Medulla oblongata (tissue), 1 donor: ENCODE data around the gene SUMO2.
"Not testable (repeated sequence)": the region's sequence is repeated elsewhere in the genome, so short reads cannot be mapped to it uniquely, and the experiment has no call there.

ENCODE experiments used
- DNase-seq: peaks from one replicate; pipeline ENCODE4 v3.0.0-alpha.2; 2015; ENCODE audit errors: extremely low spot score

Gene SUMO2

DNA sequence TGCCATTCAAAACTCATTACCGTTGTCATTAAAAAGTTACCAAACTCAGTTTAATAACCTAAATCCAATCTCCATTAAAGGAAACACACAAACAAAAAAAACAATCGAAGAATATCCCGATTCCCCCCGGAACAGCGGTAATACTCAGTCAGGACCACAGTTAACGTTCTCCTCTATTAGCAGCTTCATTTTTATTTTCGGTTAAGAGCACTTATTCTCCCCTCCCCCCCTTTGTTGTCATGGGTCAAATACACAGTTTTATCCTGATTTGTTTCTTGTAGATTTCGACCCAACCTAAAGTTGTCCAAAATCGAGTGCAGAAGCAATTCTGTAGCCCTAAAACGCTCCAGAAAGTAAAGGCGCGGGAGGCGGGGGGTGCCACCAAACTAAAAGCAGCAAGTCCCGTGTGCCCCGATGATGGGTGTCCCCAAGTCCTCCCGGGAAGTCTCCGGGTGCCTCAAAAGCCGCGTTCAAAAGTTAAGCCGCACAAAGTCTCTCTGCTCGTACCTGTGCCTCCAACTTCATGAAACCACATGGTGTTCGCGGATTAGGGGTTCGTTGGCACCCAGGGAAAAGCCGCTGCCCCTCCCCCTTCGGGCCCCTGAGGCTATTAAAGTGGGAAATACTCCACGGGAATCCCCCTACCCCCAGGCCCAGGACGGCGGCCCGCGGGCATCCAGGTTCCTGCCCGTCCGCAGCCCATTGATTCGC, 996 bp downstream of the SUMO2 start:
- peak; percentile 50 for DNase-seq

DNA sequence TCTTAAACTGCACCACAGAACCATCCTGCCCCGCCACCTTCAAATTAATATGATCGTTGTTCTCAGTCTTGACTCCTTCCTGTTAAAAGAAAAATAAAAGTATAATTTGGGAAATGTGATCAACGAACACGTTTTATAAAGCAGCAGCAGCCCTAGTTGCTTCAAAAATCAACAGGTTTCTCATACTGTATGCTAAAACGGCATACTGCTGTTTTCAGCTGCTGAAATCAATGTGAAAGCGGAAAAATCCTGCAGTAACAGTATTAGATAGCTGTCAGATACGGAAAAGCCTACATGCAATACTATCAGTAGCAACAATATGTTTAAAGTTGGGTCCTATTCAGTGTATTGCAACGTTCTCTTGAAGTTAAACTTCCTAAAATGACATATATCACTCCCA, 1.6 kb downstream of the SUMO2 start:
- peak; percentile 4 for DNase-seq

DNA sequence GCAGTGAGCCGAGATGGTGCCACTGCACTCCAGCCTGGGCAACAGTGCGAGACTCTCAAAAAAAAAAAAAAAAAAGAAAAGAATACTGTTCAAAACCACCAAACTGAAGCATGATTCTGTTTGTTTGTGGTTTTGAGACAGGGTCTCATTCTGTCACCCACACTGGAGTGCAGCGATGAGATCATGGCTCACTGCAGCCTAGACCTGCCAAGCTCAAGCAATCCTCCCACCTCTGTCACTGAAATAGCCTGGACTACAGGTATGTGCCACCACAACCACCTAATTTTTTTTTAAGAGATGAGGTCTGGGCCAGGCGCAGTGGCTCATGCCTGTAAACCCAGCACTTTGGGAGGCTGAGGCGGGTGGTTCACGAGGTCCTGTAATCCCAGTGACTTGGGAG, 4.3 kb downstream of the SUMO2 start:
- DNase-seq = no peak

DNA sequence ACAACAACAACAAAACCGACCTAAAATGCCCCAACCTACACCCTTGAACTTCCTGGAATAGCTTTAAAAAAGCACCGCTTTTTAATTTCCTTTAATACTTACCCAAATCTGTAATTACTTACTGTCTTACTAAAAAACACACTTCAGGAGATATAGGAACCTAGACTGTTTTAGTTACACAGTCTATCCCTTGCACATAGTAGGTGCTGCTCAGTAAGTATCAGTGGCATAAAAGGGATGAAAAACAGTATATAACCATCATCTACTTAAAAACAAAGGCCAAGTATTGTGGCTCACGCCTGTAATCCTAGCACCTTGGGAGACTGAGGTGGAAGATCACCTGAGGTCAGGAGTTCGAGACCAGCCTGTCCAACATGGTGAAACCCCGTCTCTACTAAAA, 6.1 kb downstream of the SUMO2 start:
- DNase-seq = no peak

DNA sequence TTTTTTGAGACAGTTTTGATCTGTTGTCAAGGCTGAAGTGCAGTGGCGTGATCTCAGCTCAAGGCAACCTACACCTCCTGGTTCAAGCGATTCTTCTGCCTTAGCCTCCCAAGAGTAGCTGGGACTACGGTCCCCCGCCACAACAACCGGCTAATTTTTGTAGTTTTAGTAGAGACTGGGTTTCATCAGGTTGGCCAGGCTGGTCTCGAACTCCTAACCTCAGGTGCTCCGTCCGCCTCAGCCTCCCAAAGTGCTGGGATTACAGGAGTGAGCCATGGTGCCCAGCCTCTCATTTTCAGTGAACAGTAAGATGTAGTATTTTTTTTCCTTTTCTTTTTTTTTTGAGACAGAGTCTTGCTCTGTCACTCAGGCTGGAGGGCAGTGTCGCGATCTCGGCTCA, 7.8 kb downstream of the SUMO2 start:
- DNase-seq = no peak

DNA sequence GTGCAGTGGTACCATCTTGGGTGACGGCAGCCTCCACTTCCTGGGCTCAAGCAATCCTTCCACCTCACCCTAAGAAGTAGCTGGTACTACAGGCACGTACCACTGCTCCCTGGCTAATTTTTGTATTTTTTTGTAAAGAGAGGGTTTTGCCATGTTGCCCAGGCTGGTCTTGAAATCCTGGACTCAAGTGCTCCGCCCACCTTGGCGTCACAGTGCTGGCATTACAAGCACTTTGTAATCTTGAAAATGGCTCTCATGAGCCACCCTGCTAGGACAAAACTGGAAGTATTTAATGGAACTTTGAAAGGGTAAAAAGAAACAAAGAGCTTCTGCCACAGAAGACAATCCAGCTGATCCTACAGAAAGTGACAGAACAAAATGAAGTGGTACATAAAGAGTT, 9.2 kb downstream of the SUMO2 start:
- DNase-seq = no peak

DNA sequence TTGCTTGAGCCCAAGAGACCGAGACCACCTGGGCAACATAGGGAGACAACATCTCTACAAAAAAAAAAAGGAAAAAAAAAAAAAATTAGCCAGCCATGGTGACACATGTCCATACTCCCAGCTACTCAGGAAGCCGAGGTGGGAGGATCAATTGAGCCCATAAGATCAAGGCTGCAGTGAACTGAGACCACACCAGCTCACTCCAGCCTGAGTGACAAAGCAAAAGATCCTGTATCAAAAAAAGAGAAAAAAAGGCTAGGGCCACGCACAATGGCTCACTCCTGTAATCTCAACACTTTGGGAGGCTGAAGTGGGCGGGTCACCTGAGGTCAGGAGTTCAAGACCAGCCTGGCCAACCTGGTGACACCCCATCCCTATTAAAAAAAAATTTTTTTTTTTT, 13.8 kb downstream of the SUMO2 start:
- DNase-seq = no peak

DNA sequence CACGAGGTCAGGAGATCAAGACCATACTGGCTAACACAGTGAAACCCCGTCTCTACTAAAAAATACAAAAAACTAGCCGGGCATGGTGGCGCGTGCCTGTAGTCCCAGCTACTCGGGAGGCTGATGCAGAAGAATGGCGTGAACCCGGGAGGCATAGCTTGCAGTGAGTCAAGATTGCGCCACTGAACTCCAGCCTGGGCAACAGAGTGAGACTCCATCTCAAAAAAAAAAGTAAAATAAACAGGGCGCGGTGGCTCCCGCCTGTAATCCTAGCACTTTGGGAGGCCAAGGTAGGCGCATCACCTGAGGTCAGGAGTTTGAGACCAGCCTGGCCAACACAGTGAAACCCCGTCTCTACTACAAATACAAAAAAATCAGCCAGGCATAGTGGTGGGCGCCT, 18.2 kb downstream of the SUMO2 start:
- DNase-seq = not testable (repeated sequence)

DNA sequence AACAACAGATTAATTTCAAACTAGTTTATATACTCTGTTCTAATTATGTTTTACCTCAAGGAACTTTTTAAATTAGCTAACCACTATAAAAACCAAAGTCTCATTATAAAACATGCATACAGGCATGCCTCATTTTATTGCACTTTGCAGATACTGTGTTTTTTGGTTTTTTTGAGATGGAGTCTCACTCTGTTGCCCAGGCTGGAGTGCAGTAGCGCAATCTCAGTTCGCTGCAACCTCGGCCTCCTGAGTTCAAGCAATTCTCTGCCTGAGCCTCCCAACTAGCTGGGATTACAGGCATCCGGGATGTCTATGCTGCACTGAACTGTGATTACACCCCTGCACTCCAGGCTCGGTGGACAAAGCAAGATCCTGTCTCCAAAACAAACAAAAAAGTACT, 19.7 kb downstream of the SUMO2 start:
- no peak for DNase-seq

DNA sequence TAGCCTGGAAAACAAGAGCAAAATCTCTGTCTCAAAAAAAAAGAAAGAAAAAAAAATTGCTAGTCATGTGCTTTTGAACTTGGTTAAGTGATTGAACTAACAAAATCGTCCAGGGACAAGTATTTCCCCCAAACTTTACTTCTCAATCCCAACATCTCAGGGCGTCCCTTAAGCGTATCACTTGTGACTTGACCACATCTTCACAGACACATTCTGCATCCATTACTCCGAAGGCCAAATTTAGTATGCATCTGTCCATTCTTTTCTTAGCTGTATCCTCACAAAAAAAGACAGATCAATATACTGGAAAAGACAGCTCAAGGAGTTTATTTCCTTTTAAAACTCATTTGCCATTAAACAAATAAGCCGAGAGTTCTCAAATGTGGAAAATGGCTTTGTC, 22.5 kb downstream of the SUMO2 start:
- no peak for DNase-seq

DNA sequence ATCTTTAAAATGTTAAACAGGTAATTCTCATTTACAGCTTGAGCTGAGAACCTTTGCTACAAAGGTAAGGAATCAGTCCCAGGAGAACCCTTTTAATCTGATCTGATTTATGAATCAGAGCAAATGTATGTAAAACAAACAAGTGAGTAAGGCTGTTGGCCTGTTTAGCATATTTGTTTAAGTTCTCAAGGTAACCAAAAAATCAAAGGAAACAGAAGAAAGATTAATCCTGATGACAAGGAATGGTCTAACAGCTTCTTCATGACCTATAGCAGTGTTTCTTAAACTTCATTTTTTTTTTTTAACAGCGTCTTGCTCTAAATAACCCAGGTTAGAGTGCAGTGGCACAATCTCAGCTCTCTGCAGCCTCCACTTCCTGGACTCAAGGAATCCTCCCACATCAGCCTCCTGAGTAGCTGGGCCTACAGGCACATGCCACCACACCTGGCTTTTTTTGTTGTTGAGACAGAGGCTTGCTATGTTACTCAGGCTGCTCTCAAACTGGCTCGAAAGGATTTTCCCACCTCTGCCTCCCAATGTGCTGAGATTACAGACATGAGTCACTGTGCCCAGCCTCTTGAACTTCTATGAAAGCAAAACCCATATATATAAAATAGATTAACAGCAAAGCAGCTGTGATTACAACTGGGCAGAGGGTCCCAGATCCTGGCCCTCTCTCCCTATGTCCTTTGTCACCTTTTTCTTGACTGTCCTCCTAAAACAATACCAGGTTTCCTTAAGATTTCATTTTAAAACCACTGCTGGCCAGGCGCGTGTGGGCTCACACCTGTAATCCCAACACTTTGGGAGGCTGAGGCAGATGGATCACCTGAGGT, 23.3 kb downstream of the SUMO2 start:
- DNase-seq = no peak

DNA sequence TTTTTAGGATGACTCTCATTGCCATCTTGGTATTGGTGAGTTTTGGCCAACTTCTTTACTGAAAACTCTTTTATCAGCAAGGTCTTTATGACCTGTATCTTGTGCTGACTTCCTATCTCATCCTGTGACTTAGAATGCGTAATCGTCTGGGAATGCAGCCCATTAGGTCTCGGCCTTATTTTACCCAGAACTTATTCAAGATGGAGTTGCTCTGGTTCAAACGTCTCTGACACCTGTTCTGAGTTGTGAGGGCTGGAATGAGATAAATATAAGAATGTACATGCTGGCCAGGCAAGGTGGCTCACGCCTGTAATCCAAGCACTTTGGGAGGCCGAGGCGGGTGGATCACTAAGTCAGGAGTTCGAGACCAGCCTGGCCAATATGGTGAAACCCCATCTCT, 24.3 kb downstream of the SUMO2 start:
- not testable (repeated sequence) for DNase-seq

DNA sequence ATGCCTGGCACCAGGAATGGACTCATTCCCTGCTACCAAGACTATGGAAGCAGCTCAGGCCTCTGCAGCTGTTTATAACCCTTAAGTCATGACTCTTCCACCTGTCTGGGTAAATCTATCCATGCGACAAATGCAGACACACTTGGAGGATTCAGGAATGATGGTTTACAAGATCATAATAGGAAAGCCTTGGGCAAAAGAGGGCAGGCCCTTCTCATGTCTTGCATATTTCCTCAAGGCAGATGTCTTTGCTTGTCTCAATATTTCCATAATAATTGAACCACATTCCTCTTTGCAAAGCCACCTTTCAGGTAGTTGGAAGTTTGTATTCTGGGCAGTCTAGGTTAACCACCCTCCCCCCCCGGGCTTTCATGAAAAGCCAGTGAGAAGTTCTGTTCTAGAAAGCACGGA, 27.6 kb downstream of the SUMO2 start:
- no peak for DNase-seq

DNA sequence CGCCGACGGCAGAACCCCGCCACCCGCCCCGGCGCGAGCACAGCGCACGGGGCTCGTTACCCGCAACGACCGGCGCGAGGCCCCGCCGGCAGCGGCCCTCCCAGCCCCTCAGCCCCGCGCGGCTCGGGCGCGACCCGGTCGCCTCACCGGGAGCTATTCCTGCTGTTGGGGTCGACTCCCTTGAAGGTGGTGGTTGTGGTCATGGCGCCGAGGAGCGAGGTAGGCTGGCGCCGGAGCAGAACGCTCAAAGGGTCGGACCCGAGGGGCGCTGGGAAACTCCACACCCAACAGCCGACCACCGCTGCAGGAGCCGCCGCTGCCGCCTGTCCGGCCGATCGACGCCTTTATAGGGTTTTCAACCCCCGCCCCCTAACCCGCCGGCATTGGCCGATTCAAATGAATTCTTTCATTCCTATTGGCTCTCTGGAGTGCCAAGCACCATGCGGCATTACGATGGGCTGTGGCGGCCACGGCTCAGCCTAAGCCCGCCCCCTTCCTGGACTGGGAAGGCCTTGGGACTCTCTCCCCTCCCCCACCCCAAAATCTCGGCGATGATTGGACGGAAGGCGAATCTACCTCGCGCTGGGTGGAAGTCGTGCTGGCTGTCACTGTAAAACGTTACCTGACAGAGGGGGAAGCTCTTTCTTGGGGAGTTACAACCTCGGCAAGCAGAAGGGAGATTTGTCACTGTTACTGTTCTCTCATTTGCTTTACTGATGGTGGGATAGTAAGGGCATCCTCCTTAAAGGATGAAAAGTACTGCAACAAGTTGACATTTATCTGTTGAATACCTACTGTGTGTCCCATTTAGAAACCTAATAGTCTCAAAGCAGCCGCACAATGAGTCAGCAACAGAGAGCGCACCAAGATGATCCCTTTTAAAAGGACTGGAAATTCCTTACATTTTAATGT, 28.3 kb downstream of the SUMO2 start, which contains the start of gene JPT1:
Gene JPT1, minus strand, starts transcription at position 318 of the 912 bp plus-strand sequence. Its CDS starts 115 bp downstream, at position 203.
- DNase-seq = peak; percentile 99

DNA sequence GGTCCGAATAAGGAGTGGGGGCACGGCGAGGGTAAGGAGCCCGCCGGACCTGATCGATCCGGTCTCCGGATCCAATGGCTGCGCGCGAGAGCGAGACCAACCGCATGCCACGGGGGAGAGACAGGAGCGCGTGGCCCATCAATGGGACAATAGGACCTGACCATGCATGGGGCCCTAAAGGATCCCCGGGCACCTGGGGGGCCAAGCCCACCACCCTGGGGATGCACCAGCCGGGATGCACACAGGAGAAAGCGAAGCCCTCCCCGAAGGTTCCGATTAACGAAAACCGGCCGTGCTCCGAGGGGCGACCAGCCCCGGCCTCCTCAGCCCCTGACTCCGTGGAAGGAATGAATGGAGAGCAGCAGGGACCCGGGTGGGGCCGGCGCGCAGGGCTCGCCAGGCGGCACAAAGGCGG, 29.0 kb downstream of the SUMO2 start:
- DNase-seq = no peak

DNA sequence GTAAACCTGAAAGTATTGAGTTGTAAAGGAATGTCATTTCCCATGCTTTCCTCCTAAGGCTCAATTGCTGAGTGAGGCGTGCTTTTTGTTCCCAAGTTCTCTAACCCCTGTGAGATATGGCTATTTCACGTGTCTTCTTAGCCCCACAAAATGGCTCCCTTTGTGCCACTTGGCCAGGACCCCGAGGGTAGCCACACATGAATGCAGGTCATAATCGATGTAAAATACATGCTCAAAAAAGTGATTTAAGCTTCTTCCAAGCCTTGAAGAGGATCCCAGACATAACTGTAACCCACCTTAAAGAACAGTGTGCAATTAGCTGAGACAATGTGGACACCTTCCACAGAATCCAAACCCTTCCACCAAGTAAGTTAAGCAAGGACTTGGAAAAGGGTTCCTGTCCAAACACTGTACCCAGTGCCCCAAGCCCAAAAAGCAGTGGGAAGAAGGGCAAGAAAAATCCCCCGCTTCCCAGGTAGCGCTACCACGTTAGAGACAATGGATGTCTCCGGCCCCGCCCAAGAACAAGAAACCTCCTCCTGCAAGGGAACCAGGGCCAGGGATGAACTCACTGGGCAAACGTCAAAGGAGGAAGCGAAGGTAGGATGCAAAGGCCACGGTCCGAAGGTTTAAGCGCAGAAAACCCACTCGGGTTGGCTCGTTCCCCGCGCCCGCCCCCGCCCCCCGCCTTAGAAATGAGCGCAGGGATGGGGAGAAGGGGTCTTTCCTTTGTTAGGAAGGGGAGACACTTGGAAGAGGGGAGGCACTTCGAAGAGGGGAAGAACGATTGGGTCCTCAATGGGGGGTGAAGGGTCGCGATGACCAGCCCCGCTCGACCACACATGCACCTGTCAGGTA, 29.6 kb downstream of the SUMO2 start:
- no peak for DNase-seq

DNA sequence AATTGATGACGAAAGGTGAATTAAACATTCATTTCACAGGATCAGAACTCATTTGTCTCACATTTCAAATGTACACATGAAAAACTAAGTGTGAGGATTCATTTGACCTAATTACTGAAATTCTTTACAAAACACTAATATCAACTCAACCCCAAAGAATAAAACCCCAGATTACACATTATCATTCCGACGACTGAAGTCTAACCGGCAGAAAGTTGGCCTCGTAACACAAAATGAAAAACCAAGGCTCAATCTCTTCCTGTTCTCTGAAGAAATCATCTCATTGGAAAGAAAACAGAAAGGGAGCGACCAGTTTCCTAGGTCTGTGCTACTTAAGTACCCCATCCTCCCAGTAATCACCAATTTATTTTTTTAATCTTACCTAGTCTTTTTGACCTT, 30.2 kb downstream of the SUMO2 start:
- DNase-seq = no peak

DNA sequence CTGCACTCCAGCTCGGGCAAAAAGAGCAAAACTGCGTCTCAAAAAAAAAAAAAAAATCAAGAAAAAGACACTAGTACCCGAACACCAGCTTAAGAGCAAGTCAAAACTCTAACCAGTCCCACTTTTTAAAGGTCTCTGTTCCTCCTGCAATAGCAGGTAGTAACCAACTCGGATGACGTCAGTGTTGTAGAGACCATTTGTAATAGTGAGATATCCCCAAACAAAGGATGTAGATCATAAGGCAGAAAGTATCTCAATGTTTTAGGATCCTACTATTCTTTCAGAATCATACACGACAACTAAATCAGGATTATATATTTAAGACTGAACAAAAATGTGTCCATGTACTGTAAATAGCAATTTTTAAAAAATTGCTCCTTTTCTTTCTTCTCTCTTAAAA, 30.8 kb downstream of the SUMO2 start:
- DNase-seq = no peak

DNA sequence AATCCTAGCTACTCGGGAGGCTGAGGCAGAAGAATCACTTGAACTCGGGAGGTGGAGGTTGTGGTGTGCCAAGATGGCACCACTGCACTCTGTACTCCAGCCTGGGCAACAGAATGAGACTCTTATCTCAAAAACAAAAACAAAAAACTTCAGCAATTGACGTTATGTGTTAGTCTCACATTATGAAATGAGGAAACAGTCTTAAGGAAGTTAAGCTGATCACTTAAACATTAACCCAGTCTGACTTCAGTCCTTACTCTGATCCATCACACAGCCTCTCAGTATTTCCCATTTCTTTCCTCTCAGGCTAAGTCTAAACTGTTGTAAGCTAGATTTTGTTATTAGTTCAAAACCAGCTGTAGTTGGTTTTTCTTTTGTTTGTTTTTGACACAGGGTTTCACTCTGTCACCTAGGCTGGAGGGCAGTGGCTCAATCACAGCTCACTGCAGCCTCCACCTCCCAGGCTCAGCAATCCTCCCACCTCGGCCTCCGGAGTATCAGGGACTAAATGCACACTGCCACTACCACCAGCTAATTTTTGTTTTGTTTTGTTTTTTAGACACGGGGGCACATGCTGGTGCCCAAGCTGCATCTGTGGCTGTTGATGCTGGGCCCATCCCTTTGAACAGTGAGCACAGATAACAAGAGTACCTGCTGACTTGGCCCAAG, 34.7 kb downstream of the SUMO2 start:
- no peak for DNase-seq

DNA sequence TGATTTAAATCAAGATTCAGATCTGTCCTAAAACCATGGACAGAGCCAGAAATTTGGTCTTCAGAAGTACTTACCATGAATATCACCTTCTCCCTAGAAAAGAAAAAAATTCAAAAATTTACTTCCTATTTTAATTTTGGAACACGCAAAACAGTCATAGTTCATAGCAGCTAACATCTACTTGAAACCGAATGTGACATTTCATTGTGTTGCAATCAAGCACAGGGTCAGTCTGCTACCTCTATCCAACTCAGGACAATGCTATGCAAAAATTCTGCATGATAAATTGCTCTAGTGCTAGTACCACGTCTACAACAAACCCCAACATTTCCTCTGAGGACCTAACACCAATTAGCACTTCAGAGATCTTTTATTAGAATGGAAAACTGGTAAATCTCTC, 36.2 kb downstream of the SUMO2 start:
- DNase-seq = no peak
